GM18951 (cell line): ENCODE measurements around the gene BTBD7.

Source experiments
- POLR2A ChIP-seq: IDR thresholded peaks from 4 replicates; pipeline ENCODE4 v1.6.1; 2011; ENCODE audit warnings: mild to moderate bottlenecking; ENCODE audit not compliant: insufficient read length, insufficient read depth; ENCODE audit errors: extremely low read depth
- in situ Hi-C: fragments of 300-500 bp; cut with MboI; formaldehyde crosslinking; loops from one replicate; pipeline ENCODE4 v1.12.0; 2022; ENCODE audit warnings: low sequenced_read_pairs, mixed read lengths, inconsistent platforms; ENCODE audit not compliant: unreplicated experiment

The BTBD7 gene

GRCh38 chr14:93337143-93337753 is 4.4 kb upstream of the BTBD7 start:
- in situ Hi-C loops: no loop called here
- no peak for TF ChIP-seq POLR2A

GRCh38 chr14:93333631-93334103 is 831 bp upstream of the BTBD7 start:
- in situ Hi-C loops: no loop called here
- TF ChIP-seq POLR2A: no peak

GRCh38 chr14:93332397-93332852 is 411 bp downstream of the BTBD7 start:
- in situ Hi-C loops: no loop called here
- no peak for TF ChIP-seq POLR2A

GRCh38 chr14:93331728-93332396 is 974 bp downstream of the BTBD7 start:
- TF ChIP-seq POLR2A: no peak
- in situ Hi-C loops: no loop called here

- in situ Hi-C loops: no loop called here
- TF ChIP-seq POLR2A: no peak
These were observed 1.7 kb downstream of the BTBD7 start for GRCh38 chr14:93331002-93331727.

GRCh38 chr14:93330609-93331000 is 2.2 kb downstream of the BTBD7 start:
- TF ChIP-seq POLR2A: no peak
- in situ Hi-C loops: no loop called here

- in situ Hi-C loops: no loop called here
- no peak for TF ChIP-seq POLR2A
These were observed 2.7 kb downstream of the BTBD7 start for GRCh38 chr14:93329965-93330608.

GRCh38 chr14:93328546-93328945 is 4.3 kb downstream of the BTBD7 start:
- no peak for TF ChIP-seq POLR2A
- in situ Hi-C loops: no loop called here

GRCh38 chr14:93326196-93326595 is 6.6 kb downstream of the BTBD7 start:
- in situ Hi-C loops: no loop called here
- no peak for TF ChIP-seq POLR2A

- TF ChIP-seq POLR2A: no peak
- in situ Hi-C loops: no loop called here
These were observed 9.1 kb downstream of the BTBD7 start for GRCh38 chr14:93323600-93324174.

GRCh38 chr14:93322929-93323599 is 9.8 kb downstream of the BTBD7 start:
- in situ Hi-C loops: no loop called here

GRCh38 chr14:93320489-93320888 is 12.3 kb downstream of the BTBD7 start:
- in situ Hi-C loops: no loop called here
- no peak for TF ChIP-seq POLR2A

More at GRCh38 chr14:93322929-93323599, 9.8 kb downstream of the BTBD7 start:
- no peak for TF ChIP-seq POLR2A
